ENCODE results near the gene TTBK1. TPM values are rescaled to one million over a fixed set of nuclear protein-coding genes. Genes with fewer than 3 reads are reported as not detected.

Gene TTBK1
- total RNA-seq, 4 donors from 2014 or later = not detected

DNA sequence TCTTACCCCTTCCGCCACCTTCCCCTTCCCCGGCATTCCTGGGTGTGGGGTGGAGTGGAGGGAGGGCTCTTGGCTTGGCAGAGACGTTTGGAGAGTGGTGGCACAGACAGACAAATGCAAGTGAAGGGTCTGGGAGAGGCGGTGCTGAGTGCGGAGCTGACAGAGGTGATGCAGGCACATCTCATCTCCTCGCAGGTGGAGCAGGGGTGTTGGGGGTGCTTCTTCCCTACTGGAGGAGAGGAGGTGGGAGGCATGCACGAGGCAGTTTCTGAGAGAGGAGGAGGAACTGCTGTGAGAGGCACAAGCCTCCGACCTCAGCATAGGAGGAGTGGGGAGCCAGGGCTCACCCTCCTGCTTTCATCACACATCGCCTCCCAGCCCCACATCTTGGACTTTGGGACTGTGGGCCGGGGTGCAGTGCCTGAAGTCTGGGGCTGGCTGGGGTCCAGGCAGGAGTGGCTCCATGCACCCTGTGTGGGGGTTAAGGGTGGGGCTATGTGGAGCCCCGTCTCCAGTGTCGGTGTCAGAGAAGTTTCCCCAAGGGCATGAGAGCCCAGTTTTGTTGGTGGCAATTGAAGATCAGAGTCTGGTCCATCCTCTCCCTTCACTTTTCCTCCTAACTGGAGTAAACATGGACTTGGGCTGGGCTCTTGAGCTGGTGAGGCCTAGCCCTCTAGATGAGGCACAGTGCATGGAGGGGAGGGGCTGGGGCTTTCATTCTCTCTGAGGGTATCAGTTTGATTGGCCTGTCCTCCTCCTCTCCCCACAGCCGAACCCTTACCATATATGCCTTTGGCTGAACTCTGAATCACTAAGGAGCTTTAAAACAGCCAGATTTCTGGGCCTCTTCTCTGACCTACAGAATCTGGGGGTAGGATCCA, 34.6 kb downstream of the TTBK1 start:
- Histone ChIP-seq H3K27ac (no peak overlapping the region), H3K4me1 (peaks cover 18% of the 10 kb centered on the region), H3K9me3 (no peaks in the 10 kb centered on the region), H3K36me3 (no peaks in the 10 kb centered on the region), H3K4me3 (no peak overlapping the region), H3K27me3 (peaks cover 33% of the 10 kb centered on the region)
- TF ChIP-seq EP300 (IDR thresholded peaks at IDR 0.05) (no peak), POLR2AphosphoS5 (IDR thresholded peaks at IDR 0.05) (no peak), POLR2A (IDR thresholded peaks at IDR 0.05) (no peak)
- TF ChIP-seq, protein P1, sequence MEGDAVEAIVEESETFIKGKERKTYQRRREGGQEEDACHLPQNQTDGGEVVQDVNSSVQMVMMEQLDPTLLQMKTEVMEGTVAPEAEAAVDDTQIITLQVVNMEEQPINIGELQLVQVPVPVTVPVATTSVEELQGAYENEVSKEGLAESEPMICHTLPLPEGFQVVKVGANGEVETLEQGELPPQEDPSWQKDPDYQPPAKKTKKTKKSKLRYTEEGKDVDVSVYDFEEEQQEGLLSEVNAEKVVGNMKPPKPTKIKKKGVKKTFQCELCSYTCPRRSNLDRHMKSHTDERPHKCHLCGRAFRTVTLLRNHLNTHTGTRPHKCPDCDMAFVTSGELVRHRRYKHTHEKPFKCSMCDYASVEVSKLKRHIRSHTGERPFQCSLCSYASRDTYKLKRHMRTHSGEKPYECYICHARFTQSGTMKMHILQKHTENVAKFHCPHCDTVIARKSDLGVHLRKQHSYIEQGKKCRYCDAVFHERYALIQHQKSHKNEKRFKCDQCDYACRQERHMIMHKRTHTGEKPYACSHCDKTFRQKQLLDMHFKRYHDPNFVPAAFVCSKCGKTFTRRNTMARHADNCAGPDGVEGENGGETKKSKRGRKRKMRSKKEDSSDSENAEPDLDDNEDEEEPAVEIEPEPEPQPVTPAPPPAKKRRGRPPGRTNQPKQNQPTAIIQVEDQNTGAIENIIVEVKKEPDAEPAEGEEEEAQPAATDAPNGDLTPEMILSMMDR (IDR thresholded peaks at IDR 0.05) = no peak
- 72% methylated on average over 12 of the region's 13 CpGs for WGBS
- no peak for DNase-seq (ENCODE audit: low spot score in 2 of 2)

DNA sequence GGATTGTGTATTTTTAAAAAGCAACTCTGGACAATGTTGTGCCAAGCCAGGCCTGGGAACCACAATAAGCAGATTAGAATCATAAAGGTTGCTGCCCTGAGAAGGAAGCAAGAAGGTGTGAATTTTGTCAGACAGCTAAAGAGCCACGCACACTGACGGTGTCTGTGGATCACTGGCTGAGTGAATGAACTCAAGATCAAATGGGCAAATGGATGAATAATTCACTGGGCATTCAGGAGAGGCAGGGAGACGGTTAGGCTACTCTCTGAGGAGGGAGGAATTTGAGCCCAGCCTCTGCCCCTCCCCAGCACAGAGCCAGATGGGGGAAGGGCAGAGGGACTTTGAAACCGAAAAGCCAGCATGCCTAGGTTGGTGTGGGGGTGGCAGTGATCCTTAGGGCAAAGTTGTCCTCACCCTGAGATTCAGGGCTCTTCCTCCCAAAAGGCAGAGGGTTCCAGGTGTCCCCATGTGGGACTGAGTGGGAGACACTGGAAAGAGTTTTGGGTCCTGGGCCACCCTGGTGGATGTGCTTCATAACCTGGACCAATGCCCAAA, 35.3 kb downstream of the TTBK1 start:
- no peak overlapping the region for H3K4me3 ChIP-seq
- no peak for TF ChIP-seq POLR2AphosphoS5 (IDR thresholded peaks at IDR 0.05)
- TF ChIP-seq POLR2A (IDR thresholded peaks at IDR 0.05) = no peak
- TF ChIP-seq, protein P1 (IDR thresholded peaks at IDR 0.05) = no peak
- no peak for TF ChIP-seq EP300 (IDR thresholded peaks at IDR 0.05)
- no peak overlapping the region for H3K27ac ChIP-seq
- H3K9me3 ChIP-seq = no peaks in the 10 kb centered on the region
- peaks cover 18% of the 10 kb centered on the region for H3K4me1 ChIP-seq
- DNase-seq (ENCODE audit: low spot score in 2 of 2) = no peak
- WGBS = 72% methylated on average over 4 of the region's 4 CpGs
- H3K27me3 ChIP-seq = peaks cover 40% of the 10 kb centered on the region
- H3K36me3 ChIP-seq = no peaks in the 10 kb centered on the region

DNA sequence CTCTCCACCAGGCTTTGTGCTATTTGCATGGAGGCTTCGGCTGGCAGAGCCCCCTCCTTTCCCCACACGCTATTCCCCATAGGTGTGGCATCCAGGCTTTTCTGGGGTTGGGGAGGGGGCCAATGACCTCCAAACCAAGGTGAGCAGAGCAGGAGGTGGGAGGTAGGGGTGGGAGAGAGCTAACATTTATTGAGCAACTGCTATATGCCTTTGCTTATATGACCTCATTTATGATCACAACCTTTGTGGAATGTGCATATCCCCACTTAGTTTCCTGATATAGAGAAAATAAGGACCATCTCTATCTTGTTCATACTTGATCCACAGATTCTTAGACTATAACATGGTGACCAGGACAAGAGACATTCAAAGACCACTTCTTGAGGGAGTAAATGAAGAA, 37.0 kb downstream of the TTBK1 start:
- TF ChIP-seq POLR2AphosphoS5 (IDR thresholded peaks at IDR 0.05) = no peak
- TF ChIP-seq EP300 (IDR thresholded peaks at IDR 0.05) = no peak
- TF ChIP-seq, protein P1 (IDR thresholded peaks at IDR 0.05) = no peak
- no peak for TF ChIP-seq POLR2A (IDR thresholded peaks at IDR 0.05)
- no peak overlapping the region for H3K27ac ChIP-seq
- no peaks in the 10 kb centered on the region for H3K36me3 ChIP-seq
- peaks cover 48% of the 10 kb centered on the region for H3K27me3 ChIP-seq
- H3K4me1 ChIP-seq = peaks cover 18% of the 10 kb centered on the region
- H3K9me3 ChIP-seq = no peaks in the 10 kb centered on the region
- 92% methylated on average over 2 of the region's 2 CpGs for WGBS
- no peak overlapping the region for H3K4me3 ChIP-seq
- DNase-seq (ENCODE audit: low spot score in 2 of 2) = no peak

DNA sequence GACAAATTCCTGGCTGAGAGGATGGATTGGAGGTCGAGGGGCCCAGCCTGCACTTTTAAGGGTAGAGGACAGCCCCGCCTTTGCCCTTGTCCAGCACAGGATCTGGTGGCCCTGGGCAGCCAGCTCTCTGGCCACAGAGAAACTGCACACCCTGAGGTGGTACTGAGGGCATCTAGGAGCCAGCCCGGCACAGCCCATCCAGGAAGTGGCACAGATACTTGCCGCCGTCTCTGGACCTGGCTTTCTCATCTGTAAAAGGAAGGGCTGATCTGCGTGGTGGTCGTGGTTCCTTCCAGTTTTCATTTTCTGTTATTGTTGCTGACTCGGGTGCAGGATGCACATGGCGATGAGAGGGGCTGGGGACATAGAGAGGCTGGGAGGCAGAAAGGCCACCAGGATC, 38.8 kb downstream of the TTBK1 start:
- WGBS = 77% methylated on average over 9 of the region's 9 CpGs
- peaks cover 47% of the 10 kb centered on the region for H3K27me3 ChIP-seq

More for the DNA sequence above, 38.8 kb downstream of the TTBK1 start:
- Histone ChIP-seq H3K9me3 (no peaks in the 10 kb centered on the region), H3K4me1 (peaks cover 9% of the 10 kb centered on the region), H3K4me3 (no peak overlapping the region), H3K27ac (no peak overlapping the region), H3K36me3 (no peaks in the 10 kb centered on the region)
- TF ChIP-seq POLR2AphosphoS5 (IDR thresholded peaks at IDR 0.05) (no peak), POLR2A (IDR thresholded peaks at IDR 0.05) (no peak)
- TF ChIP-seq, protein P1 (IDR thresholded peaks at IDR 0.05) = no peak
- no peak for DNase-seq (ENCODE audit: low spot score in 2 of 2)

Data from suprapubic skin (tissue), 4 donors.